H1 (cell line): Measurements from ENCODE around the gene DPYD. TPM values are rescaled to one million over a fixed set of nuclear protein-coding genes. Genes with fewer than 3 reads are reported as not detected.

Experiments
- CTCF ChIA-PET: fragments of 300-600 bp; sonication (Branson Sonifier 250); formaldehyde crosslinking; loops from one replicate; lab custom pipeline; 2021; ENCODE audit not compliant: partially characterized antibody; lab: Charles Lee
- POLR2A ChIA-PET: fragments of 300-600 bp; sonication (Branson Sonifier 250); formaldehyde crosslinking; loops from one replicate; lab custom pipeline; 2021; ENCODE audit warnings: inconsistent platforms; ENCODE audit not compliant: partially characterized antibody; lab: Charles Lee
- DNase-seq, 2 experiments: peaks; one replicate each; pipeline versions ENCODE4 v3.0.0 to v3.0.0-alpha.2; 2010 to 2022; ENCODE audit warnings: low spot score in 2 of 2, low read depth in 1 of 2, mixed read lengths in 1 of 2
- FAIRE-seq: peaks from 2 replicates; lab custom pipeline; 2011; peaks lifted over from hg19 to GRCh38; lab: Jason Lieb, UNC
- H2AFZ ChIP-seq: 2 replicates; pipeline ENCODE4 v1.8.1; 2012; ENCODE audit warnings: low read length, inconsistent platforms
- H2AK5ac ChIP-seq: 2 replicates; pipeline ENCODE4 v1.6.1; 2013; ENCODE audit warnings: low read depth, low read length
- H2BK120ac ChIP-seq: replicated peaks from 2 replicates; pipeline ENCODE3; 2013; ENCODE audit warnings: low read depth, low read length, inconsistent platforms
- H2BK12ac ChIP-seq: 2 replicates; pipeline ENCODE4 v1.6.1; 2013; ENCODE audit warnings: low read depth, low read length
- H2BK15ac ChIP-seq: 2 replicates; pipeline ENCODE4 v1.6.1; 2013; ENCODE audit warnings: low read length
- H2BK20ac ChIP-seq: 2 replicates; pipeline ENCODE4 v1.6.1; 2013; ENCODE audit warnings: low read length
- H2BK5ac ChIP-seq: 2 replicates; pipeline ENCODE4 v1.6.1; 2013; ENCODE audit warnings: low read depth, low read length
- H3K14ac ChIP-seq: 2 replicates; pipeline ENCODE4 v1.6.1; 2013; ENCODE audit warnings: inconsistent platforms; ENCODE audit not compliant: insufficient read length
- H3K18ac ChIP-seq: 2 replicates; pipeline ENCODE4 v1.6.1; 2013; ENCODE audit warnings: low read length; ENCODE audit errors: extremely low read depth
- H3K23ac ChIP-seq: 2 replicates; pipeline ENCODE4 v1.6.1; 2013; ENCODE audit warnings: inconsistent platforms; ENCODE audit not compliant: insufficient read length
- H3K23me2 ChIP-seq: 2 replicates; pipeline ENCODE4 v1.6.1; 2013; ENCODE audit warnings: low read depth, low read length
- H3K27ac ChIP-seq: 2 replicates; pipeline ENCODE4 v1.6.1; 2011; ENCODE audit warnings: low read depth, low read length, inconsistent platforms
- H3K27me3 ChIP-seq, 4 experiments: replicated peaks in 1 of 4; 1 replicate in 1 of 4; 2 replicates in 3 of 4; pipeline versions ENCODE4 v1.6.1 to v1.8.1; 2011 to 2013; ENCODE audit warnings: low read length in 3 of 4, mild to moderate bottlenecking in 3 of 4, inconsistent platforms in 2 of 4, mixed read lengths in 2 of 4, moderate library complexity in 1 of 4; ENCODE audit not compliant: control insufficient read depth in 3 of 4, insufficient read depth in 3 of 4; ENCODE audit errors: extremely low read depth in 1 of 4
- H3K36me3 ChIP-seq, 4 experiments: 2 replicates each; pipeline versions ENCODE4 v1.6.1 to v1.8.1; 2011 to 2013; ENCODE audit warnings: mild to moderate bottlenecking in 4 of 4, low read length in 3 of 4, moderate library complexity in 2 of 4, control low read depth in 1 of 4, inconsistent platforms in 1 of 4; ENCODE audit not compliant: insufficient read depth in 4 of 4, control insufficient read depth in 2 of 4
- H3K4ac ChIP-seq: replicated peaks from 2 replicates; pipeline ENCODE3; 2013; ENCODE audit warnings: low read length, low read depth, mixed read lengths, inconsistent platforms; ENCODE audit not compliant: insufficient read length
- H3K4me1 ChIP-seq, 4 experiments: replicated peaks in 1 of 4; 1 replicate in 1 of 4; 2 replicates in 3 of 4; pipeline versions ENCODE4 v1.6.1 to v1.8.1; 2011 to 2013; ENCODE audit warnings: low read length in 3 of 4, inconsistent platforms in 2 of 4, mixed read lengths in 1 of 4; ENCODE audit not compliant: insufficient read depth in 4 of 4, control insufficient read depth in 3 of 4
- H3K4me2 ChIP-seq, 2 experiments: 2 replicates each; pipeline versions ENCODE4 v1.6.1 to v1.8.1; 2011 to 2013; ENCODE audit warnings: low read depth in 2 of 2, low read length in 2 of 2, control low read depth in 1 of 2, inconsistent platforms in 1 of 2, mild to moderate bottlenecking in 1 of 2; ENCODE audit not compliant: insufficient read depth in 1 of 2
- H3K4me3 ChIP-seq, 4 experiments: fragments of 200-600, 300-600 bp in 1 of 4; sonication (generic), shearing (Covaris generic), sonication (Bioruptor Twin) in 1 of 4; 2 replicates each; pipeline versions ENCODE4 v1.5.1 to v1.8.1; 2011 to 2016; ENCODE audit warnings: low read length in 4 of 4, low read depth in 3 of 4, control low read depth in 2 of 4, inconsistent platforms in 2 of 4, mild to moderate bottlenecking in 2 of 4, mixed read lengths in 1 of 4, moderate library complexity in 1 of 4; ENCODE audit not compliant: insufficient read depth in 2 of 4; ENCODE audit errors: extremely low read depth in 1 of 4
- H3K56ac ChIP-seq: replicated peaks from 2 replicates; pipeline ENCODE3; 2013; ENCODE audit warnings: low read depth, mild to moderate bottlenecking, mixed read lengths, low read length, inconsistent platforms; ENCODE audit not compliant: insufficient read length
- H3K79me1 ChIP-seq: 2 replicates; pipeline ENCODE4 v1.6.1; 2013; ENCODE audit warnings: low read depth, low read length, control low read depth
- H3K79me2 ChIP-seq, 2 experiments: 2 replicates each; pipeline versions ENCODE4 v1.6.1 to v1.8.1; 2012 to 2013; ENCODE audit warnings: low read length in 2 of 2, mild to moderate bottlenecking in 2 of 2, inconsistent platforms in 1 of 2; ENCODE audit not compliant: insufficient read depth in 2 of 2, control insufficient read depth in 1 of 2
- H3K9ac ChIP-seq, 4 experiments: replicated peaks in 1 of 4; 1 replicate in 1 of 4; 2 replicates in 3 of 4; pipeline versions ENCODE4 v1.6.1 to v1.8.1; 2011 to 2013; ENCODE audit warnings: low read depth in 3 of 4, low read length in 3 of 4, control low read depth in 2 of 4, mild to moderate bottlenecking in 2 of 4, moderate library complexity in 2 of 4, inconsistent platforms in 1 of 4; ENCODE audit errors: extremely low read depth in 1 of 4
- H3K9me3 ChIP-seq, 2 experiments: 2 replicates each; pipeline versions ENCODE4 v1.6.1 to v1.8.1; 2012 to 2013; ENCODE audit warnings: mild to moderate bottlenecking in 2 of 2, moderate library complexity in 2 of 2, control low read depth in 1 of 2, inconsistent platforms in 1 of 2, low read depth in 1 of 2, low read length in 1 of 2, mixed read lengths in 1 of 2; ENCODE audit not compliant: insufficient read depth in 2 of 2
- H4K20me1 ChIP-seq, 2 experiments: replicated peaks in 1 of 2; 2 replicates each; pipeline versions ENCODE3 to v1.8.1; 2011 to 2013; ENCODE audit warnings: inconsistent platforms in 2 of 2, low read length in 2 of 2, mild to moderate bottlenecking in 1 of 2; ENCODE audit not compliant: insufficient read depth in 2 of 2, control insufficient read depth in 1 of 2
- H4K5ac ChIP-seq: 2 replicates; pipeline ENCODE4 v1.6.1; 2013; ENCODE audit warnings: low read length, low read depth, mixed read lengths, inconsistent platforms; ENCODE audit not compliant: insufficient read length
- H4K8ac ChIP-seq: 2 replicates; pipeline ENCODE4 v1.8.0; 2013; ENCODE audit warnings: mild to moderate bottlenecking, moderate library complexity, low read length, inconsistent platforms; ENCODE audit not compliant: insufficient read depth; ENCODE audit errors: extremely low read depth
- H4K91ac ChIP-seq: replicated peaks from 2 replicates; pipeline ENCODE3; 2013; ENCODE audit warnings: low read length, mixed read lengths, inconsistent platforms; ENCODE audit not compliant: insufficient read length
- ATF3 ChIP-seq: IDR thresholded peaks from 2 replicates; pipeline ENCODE4 v1.6.1; 2011; ENCODE audit warnings: low read depth, mild to moderate bottlenecking, low read length; ENCODE audit not compliant: insufficient read depth
- CBX5 ChIP-seq: fragments of 300-800, 300-1000 bp; sonication (generic); IDR thresholded peaks from 2 replicates; pipeline ENCODE4 v1.7.1; 2016; ENCODE audit warnings: antibody characterized with exemption, low read length, low read depth
- E2F6 ChIP-seq: IDR thresholded peaks from 2 replicates; pipeline ENCODE4 v1.6.1; 2012; ENCODE audit warnings: inconsistent platforms
- FOSL1 ChIP-seq: IDR thresholded peaks from 2 replicates; pipeline ENCODE4 v1.6.1; 2011; ENCODE audit warnings: mild to moderate bottlenecking, low read depth, low read length, moderate library complexity; ENCODE audit not compliant: insufficient read depth
- HDAC2 ChIP-seq, 2 experiments: fragments of 300-600 bp in 1 of 2; sonication (generic) in 1 of 2; IDR thresholded peaks; 2 replicates each; pipeline ENCODE4 v1.6.1; 2011 to 2012; ENCODE audit warnings: low read depth in 2 of 2, low read length in 2 of 2, mild to moderate bottlenecking in 2 of 2, moderate library complexity in 2 of 2, borderline replicate concordance in 1 of 2, inconsistent platforms in 1 of 2
- KDM5A ChIP-seq: fragments of 200-600 bp; IDR thresholded peaks from 2 replicates; pipeline ENCODE4 v1.7.1; 2012; ENCODE audit warnings: mild to moderate bottlenecking, low read length, inconsistent platforms, mixed read lengths
- MAFK ChIP-seq: IDR thresholded peaks from 2 replicates; pipeline ENCODE4 v1.6.1; 2012; ENCODE audit warnings: low read depth, mild to moderate bottlenecking, improper control_type of control experiment, low read length
- RBBP5 ChIP-seq: IDR thresholded peaks from 2 replicates; pipeline ENCODE4 v1.7.1; 2012; ENCODE audit warnings: low read depth, mild to moderate bottlenecking, inconsistent platforms, low read length, moderate library complexity, borderline replicate concordance
- SIRT6 ChIP-seq: IDR thresholded peaks from one replicate; pipeline ENCODE4 v1.7.1; 2012; ENCODE audit warnings: low read length, inconsistent platforms
- TBP ChIP-seq: IDR thresholded peaks from 2 replicates; pipeline ENCODE4 v1.6.1; 2011; ENCODE audit warnings: low read depth, low read length, improper control_type of control experiment
- TEAD4 ChIP-seq: IDR thresholded peaks from 2 replicates; pipeline ENCODE4 v1.6.1; 2012; ENCODE audit warnings: low read depth, low read length, inconsistent platforms, mixed read lengths
- WGBS, 2 experiments: shearing (Covaris generic) in 1 of 2; methylation state at CpG; one replicate each; pipeline versions ENCODE4 v1.1.6 to v1.1.7; 2013 to 2015; ENCODE audit warnings: low lambda C conversion rate in 2 of 2, mixed read lengths in 2 of 2, inconsistent platforms in 1 of 2, low coverage in 1 of 2, missing lambda C conversion rate in 1 of 2; ENCODE audit not compliant: insufficient replicate concordance in 2 of 2, insufficient coverage in 1 of 2, insufficient read length in 1 of 2; ENCODE audit errors: extremely low coverage in 1 of 2, missing lambda C conversion rate in 1 of 2; 5-methylcytosine and 5-hydroxymethylcytosine counted together
- polyA plus RNA-seq, 7 experiments: library from polyadenylated mRNA; depleted of rRNA in 3 of 7; stranded (reverse) in 5 of 7; unstranded in 2 of 7; fragments of >200 nt in 5 of 7; fragments of 200-250 nt in 2 of 7; gene quantifications; 1 replicate in 5 of 7; 2 replicates in 1 of 7; 4 replicates in 1 of 7; pipeline versions ENCODE4 v1.2.1 to v1.2.3, GENCODE V29; 2011 to 2013; ENCODE audit warnings: missing spikeins in 2 of 7, mixed read lengths in 2 of 7
- total RNA-seq: library from RNA; stranded (reverse); fragmentation: NEBNext Ultra II Directional; extraction: Animal tissue kit (Norgen Biotek cat#: 25700); gene quantifications from 2 replicates; pipeline ENCODE4 v1.2.1, GENCODE V29; 2021

Gene DPYD
- total and polyA plus RNA-seq, 2 of the 8 experiments (the other 6 are each of a cell fraction or from before 2014, with no cell fraction given) = 0.29 to 0.73 TPM

GRCh38 chr1:97918961-97919360, 1.9 kb downstream of the DPYD start:
- Histone ChIP-seq H2BK120ac (no peak overlapping the region), H3K56ac (no peak overlapping the region), H3K9me3 (no peaks in the 10 kb centered on the region), H2AK5ac (no peak overlapping the region), H3K23me2 (peaks cover 8% of the 10 kb centered on the region; the same call in 1 of the 2 replicates), H3K36me3 (no peaks in the 10 kb centered on the region), H3K4me3 (no peak overlapping the region), H3K27me3 (peaks cover 0 to 2% (median 0%) of the 10 kb centered on the region in 4 experiments; a peak in 3 of 7 replicates), H2BK20ac (no peak overlapping the region), H3K4me2 (no peak overlapping the region), H3K14ac (no peak overlapping the region), H3K4me1 (no peaks in the 10 kb centered on the region), H3K27ac (no peak overlapping the region), H3K79me1 (no peaks in the 10 kb centered on the region), H2BK12ac (no peak overlapping the region), H3K18ac (no peak overlapping the region), H4K20me1 (no peaks in the 10 kb centered on the region), H2BK5ac (no peak overlapping the region), H4K8ac (no peak overlapping the region), H2BK15ac (no peak overlapping the region), H3K4ac (no peak overlapping the region), H3K9ac (peak overlapping the region in 1 of 4 experiments; percentile 34; a peak in 1 of 7 replicates), H3K79me2 (no peaks in the 10 kb centered on the region), H3K23ac (no peak overlapping the region), H4K91ac (no peak overlapping the region), H2AFZ (no peak overlapping the region), H4K5ac (no peak overlapping the region)
- POLR2A ChIA-PET = no interaction called here
- TF ChIP-seq FOSL1 (no peak), ATF3 (no peak), KDM5A (no peak), TBP (no peak), CBX5 (no peak), MAFK (no peak), E2F6 (no peak), HDAC2 (IDR thresholded peaks at IDR 0.05; ENCODE audit: borderline replicate concordance in 1 of 2, low read depth in 2 of 2, low read length in 2 of 2) (no peak), TEAD4 (no peak), SIRT6 (no peak), RBBP5 (no peak)
- CTCF ChIA-PET = interaction anchor here (1.0 kb wide), 1 partner anchor 393 kb away, joined by 4 read pairs; no protein-coding TSS in a partner anchor
- 100% methylated on average over 1 of the region's 1 CpG; no CpG with 5 or more reads in 1 of the 2 experiments for WGBS, 2 experiments
- FAIRE-seq = no peak
- no peak for DNase-seq
